ENCODE results near the gene FOSB.
A peak's percentile ranks its signal among the peaks of the same experiment; 100 is the strongest.

The FOSB gene

GRCh38 chr19:45442778-45443461 is 24.9 kb upstream of the FOSB start:
- peak; percentile 95 for DNase-seq

- peak; percentile 81 for DNase-seq
These were observed 24.1 kb upstream of the FOSB start for GRCh38 chr19:45443462-45444317.

- DNase-seq: peak; percentile 94
These were observed 23.3 kb upstream of the FOSB start for GRCh38 chr19:45444318-45445041.

GRCh38 chr19:45445139-45445538 is 22.7 kb upstream of the FOSB start:
- no peak for DNase-seq

GRCh38 chr19:45446295-45446694 is 21.5 kb upstream of the FOSB start:
- DNase-seq: peak; percentile 73

- DNase-seq: no peak
These were observed 20.9 kb upstream of the FOSB start for GRCh38 chr19:45446944-45447343.

- DNase-seq: no peak
These were observed 19.4 kb upstream of the FOSB start for GRCh38 chr19:45448425-45448756.

- no peak for DNase-seq
These were observed 18.9 kb upstream of the FOSB start for GRCh38 chr19:45448887-45449299.

GRCh38 chr19:45450012-45450333 is 17.8 kb upstream of the FOSB start:
- DNase-seq: no peak

GRCh38 chr19:45451131-45451849 is 16.5 kb upstream of the FOSB start:
- peak; percentile 59 for DNase-seq

GRCh38 chr19:45451850-45452387 is 15.9 kb upstream of the FOSB start:
- DNase-seq: no peak

GRCh38 chr19:45455707-45456499 is 11.9 kb upstream of the FOSB start:
- peak; percentile 65 for DNase-seq

GRCh38 chr19:45456500-45456815 is 11.3 kb upstream of the FOSB start:
- DNase-seq: no peak

- DNase-seq: no peak
These were observed 10.0 kb upstream of the FOSB start for GRCh38 chr19:45457776-45458175.

GRCh38 chr19:45460807-45461347 is 6.9 kb upstream of the FOSB start:
- no peak for DNase-seq

- DNase-seq: no peak
These were observed 5.6 kb upstream of the FOSB start for GRCh38 chr19:45462174-45462573.

- DNase-seq: no peak
These were observed 4.6 kb upstream of the FOSB start for GRCh38 chr19:45463241-45463640.

GRCh38 chr19:45464274-45464673 is 3.5 kb upstream of the FOSB start:
- no peak for DNase-seq

GRCh38 chr19:45464852-45465441 is 2.8 kb upstream of the FOSB start:
- DNase-seq: no peak

- DNase-seq: peak; percentile 65
These were observed 711 bp upstream of the FOSB start for GRCh38 chr19:45467115-45467455.

- DNase-seq: peak; percentile 61
These were observed 409 bp downstream of the FOSB start for GRCh38 chr19:45468159-45468651.

GRCh38 chr19:45468803-45469131 is 971 bp downstream of the FOSB start:
- no peak for DNase-seq

Data from OCI-M1 (cell line).